UCSD-AML1 (cell line): Measurements from ENCODE around the gene GBP1.
"Not testable (repeated sequence)": the region's sequence is repeated elsewhere in the genome, so short reads cannot be mapped to it uniquely, and the experiment has no call there.

Experiments used
- DNase-seq: peaks from one replicate; lab custom pipeline; 2025; ENCODE audit not compliant: unreplicated experiment; lab: John Stamatoyannopoulos, UW

Gene GBP1, protein sequence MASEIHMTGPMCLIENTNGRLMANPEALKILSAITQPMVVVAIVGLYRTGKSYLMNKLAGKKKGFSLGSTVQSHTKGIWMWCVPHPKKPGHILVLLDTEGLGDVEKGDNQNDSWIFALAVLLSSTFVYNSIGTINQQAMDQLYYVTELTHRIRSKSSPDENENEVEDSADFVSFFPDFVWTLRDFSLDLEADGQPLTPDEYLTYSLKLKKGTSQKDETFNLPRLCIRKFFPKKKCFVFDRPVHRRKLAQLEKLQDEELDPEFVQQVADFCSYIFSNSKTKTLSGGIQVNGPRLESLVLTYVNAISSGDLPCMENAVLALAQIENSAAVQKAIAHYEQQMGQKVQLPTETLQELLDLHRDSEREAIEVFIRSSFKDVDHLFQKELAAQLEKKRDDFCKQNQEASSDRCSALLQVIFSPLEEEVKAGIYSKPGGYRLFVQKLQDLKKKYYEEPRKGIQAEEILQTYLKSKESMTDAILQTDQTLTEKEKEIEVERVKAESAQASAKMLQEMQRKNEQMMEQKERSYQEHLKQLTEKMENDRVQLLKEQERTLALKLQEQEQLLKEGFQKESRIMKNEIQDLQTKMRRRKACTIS

DNA sequence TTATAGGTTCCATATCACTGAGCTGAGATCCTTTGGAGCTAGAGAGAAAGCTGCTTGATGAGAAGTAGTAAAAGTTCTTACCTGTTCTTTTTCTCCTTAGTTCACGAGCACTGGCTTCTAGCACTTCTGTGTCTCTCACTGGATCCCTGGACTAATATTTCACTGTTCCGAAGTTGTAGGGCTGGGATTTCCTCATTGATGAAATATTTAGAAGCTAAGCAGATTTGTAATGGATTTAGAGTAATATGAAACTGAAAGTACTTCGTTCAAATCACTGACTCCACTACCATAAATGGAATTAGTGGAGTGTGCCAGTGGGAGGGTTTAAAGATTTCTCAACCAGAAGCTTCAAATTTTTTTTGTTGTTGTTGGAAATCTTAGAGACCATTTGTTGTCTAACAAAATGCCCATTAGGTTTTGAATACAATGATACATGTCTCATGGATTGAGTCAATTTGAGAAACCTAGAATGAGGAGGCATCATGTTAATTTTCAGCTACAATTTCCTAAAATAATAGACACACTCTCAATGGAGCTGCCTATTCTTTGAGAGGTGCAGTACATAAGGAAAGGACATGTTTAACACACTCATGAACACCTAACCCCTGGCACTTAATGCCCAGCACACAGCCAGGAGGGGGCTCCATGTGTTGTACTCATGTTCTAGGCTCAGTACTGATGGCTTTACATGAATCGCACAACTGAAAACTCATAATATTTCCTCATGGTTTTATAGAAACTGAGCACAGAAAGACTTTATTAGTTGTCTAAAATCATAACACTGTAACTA lies at the start of gene GBP1:
GBP1 (minus strand) TSS at position 130 of the 790 bp plus-strand sequence. CDS start 1,974 bp downstream, outside the sequence.
- no peak for DNase-seq

DNA sequence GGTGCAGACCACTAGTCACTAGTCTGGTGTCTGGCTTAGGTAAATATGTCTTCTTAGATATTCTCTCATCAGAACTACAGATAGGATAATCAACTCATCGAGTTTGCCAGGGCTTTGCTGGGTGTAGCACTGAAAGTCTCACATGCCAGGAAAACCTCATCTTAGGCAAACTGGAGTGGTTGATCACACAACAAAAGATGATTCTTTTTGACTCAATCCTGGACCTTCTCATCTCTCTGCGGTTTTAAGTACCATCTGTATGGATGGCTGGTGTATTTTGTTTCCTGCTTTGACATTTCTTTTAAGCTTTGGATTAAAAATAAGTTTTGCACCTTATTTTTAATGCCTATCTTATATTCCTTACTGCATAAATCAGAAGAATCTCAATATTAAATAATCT lies 49.7 kb upstream of the GBP1 start:
- DNase-seq: no peak

DNA sequence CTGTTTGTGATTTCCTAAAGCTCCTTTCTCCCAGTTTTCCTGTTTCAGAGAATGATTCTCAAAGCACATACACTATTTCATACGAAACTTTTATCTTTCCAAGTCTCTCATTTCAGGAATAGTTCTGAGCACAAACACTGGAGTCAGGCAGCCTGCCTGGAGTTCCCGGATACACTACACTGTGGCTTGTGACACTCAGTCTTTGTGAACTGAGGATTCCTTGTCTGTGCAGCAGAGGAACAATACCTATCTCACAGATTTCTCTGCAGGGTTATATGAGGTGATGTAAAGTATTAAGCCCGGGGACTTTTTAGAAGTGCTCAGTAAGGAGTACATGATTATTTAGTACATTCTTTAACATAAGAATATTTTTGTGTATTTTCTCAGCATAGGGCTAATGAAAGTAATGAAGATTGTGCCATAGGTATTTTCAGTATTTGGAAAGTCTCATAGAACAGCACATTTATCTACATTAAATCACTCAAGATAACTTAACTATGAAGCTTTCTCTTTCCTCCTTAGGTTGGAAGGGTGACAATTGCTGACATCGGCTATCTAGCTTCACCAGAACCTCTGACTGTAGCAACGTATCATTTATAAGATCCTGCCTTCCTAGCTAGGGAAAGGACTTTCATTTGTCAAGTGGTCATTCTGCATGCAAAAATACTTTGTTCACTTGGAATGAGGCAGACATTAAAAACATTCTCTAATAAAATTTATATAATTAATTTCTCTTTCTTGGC lies 48.0 kb upstream of the GBP1 start:
- DNase-seq: no peak

DNA sequence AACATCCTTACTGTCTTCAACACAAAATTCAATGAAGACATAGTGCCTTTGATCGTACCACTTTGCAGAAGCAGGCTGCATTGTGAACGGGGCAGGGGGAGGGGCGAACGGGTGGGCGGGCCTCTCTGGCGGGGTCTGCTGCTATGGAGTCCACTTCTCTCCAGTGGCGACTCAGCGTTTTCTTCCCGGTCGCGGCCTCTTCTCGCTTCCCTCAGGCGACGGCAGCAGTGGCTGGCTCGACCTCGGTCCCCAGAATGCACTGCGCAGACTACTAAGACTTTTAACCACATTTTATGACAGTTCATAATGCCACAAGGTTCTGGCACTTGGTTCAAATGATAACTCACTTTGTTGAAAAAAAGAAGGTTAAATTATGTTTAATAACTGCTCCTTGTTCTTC lies 39.7 kb upstream of the GBP1 start:
- no peak for DNase-seq

DNA sequence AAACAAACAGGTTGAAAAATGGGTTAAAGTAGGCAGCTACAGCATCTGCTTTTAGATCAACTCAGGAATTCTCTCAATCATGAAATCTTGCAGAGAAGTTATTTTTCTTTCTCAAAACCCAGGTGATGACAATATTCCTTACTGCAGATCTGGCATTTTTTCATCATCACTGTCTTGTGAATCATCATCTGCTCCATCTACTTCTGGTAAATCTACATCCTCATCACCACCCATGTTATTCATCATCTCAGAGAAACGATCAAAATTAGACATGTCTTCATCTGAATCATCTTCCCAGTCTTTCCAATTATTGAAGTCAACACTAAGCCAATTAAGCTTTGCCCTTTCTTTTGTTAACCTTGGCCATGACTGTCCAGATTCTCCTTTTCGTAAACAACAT lies 39.1 kb upstream of the GBP1 start:
- no peak for DNase-seq

DNA sequence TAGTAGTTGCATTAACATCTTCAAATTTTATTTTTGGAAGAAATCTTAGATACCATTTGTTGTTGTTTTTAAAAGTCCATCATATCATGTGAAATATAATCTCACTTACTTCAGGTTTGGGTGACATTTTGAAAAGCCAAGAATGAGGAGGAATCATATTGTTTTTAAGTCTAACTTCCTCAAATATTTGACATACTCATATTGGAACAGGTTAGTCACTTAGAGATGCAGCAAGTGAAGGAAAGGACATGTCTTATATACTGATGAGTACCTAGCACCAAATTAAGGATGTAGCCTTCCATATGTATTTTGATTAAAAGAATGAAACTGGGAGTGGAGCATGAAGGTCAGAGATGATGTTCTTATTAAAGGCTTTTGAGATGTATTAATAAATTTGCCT lies 37.0 kb upstream of the GBP1 start:
- DNase-seq: no peak

DNA sequence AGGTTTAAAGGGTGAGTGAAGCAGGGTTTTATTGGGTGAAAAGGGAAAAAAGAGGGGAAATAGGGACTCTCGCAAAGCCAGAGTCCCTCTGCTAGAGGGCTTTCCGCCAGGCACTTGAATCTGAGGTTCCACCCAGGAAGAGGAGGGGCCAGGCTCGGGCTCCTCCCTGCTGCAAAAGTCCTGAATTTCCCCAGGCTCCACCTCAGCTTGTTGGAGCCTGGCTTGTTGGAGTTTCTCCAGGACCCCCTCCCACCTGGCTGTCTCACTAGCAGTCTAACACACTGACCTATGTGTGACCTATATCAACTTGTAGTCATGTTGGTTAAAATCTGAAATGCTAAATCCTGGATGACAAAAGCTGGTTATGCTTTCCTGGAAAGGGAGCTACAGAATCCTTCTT lies 35.4 kb upstream of the GBP1 start:
- no peak for DNase-seq

DNA sequence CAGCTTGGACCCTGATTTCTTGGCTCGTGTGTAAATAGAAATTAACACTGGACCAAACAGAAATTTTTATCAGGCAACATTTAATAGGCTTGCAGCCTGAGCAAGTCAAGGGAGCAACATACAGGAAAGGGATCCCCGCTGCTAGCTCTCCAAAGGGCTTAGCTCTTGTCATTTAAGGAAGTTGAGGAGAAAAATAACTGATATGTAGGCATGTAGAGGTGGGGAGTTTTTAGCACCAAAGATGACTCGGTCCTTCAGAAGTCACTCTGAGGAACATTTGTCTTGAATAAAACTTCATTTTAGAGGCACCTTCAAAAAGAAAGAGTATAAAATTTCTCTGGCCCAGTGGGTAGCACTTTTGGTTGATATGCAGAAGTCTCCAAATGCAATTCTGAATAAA lies 33.8 kb upstream of the GBP1 start:
- DNase-seq: no peak

DNA sequence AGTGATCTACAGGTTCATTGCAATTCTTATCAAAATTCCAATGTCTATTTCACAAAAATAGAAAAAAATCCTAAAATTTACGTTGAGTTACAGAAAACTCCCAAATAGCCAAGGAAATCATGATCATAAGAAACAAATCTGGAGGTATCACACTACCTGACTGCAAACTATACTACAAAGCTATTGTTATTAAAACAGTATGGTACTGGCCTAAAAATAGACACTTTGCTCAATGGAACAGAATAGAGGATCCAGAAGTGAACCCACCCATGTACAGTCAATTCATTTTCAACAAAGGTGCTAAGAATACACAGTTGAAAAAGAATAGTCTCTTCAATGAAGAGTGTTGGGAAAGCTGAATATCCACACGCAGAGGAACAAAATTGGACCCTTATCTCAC lies 30.7 kb upstream of the GBP1 start:
- DNase-seq: no peak

DNA sequence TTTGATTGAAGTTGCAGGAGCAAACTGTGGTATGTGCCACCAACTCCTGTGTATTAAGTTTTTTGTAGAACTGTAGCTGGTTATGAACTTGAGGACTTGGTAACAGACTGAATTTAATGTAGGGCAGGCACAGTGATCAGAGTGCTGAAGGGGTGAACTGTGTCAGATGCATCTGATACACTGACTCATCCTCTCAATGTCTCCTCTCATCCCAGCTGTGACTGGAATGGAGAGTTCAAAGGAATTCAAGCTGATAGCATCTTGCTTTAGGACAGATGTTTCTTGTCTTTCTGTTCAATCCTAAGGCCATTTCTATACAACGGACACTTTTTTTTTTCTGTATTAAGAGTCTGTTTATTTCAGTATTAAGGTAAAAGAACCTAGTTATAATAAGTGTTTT lies 25.0 kb upstream of the GBP1 start:
- DNase-seq: no peak

DNA sequence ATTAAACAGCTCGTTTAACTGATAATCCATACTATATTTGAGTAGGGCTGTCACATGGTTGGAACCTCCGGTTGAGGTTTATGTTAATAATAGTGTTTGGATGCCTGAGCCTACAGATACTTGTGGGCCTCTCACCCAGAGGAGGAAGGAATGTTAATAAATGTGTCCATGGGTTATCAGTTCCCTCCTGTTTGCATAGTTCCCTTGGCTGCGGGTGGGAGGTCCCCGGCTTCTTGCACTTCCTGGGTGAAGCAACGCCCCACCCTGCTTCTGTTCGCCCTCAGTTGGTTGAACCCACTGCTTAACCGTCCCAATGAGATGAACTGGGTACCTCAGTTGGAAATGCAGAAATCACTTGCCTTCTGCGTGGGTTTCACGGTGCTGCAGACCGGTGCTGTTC lies 23.6 kb upstream of the GBP1 start:
- DNase-seq: no peak

DNA sequence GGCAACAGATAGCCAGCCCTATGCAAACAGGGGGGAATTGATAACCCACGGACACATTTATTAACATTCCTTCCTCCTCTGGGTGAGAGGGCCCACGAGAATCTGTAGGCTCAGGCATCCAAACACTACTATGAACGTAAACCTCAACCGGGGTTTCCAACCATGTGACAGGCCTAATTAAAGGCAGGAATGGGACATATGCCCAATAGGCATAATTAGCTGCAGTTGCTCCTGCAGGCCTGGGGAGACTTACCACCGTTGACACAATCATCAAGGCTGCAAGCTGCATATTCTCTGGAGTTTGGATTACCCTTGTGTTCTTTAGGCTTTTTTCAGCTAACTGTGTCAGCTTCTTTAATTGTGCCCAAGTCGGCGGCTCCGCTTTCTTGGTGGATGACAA lies 22.2 kb upstream of the GBP1 start:
- no peak for DNase-seq

DNA sequence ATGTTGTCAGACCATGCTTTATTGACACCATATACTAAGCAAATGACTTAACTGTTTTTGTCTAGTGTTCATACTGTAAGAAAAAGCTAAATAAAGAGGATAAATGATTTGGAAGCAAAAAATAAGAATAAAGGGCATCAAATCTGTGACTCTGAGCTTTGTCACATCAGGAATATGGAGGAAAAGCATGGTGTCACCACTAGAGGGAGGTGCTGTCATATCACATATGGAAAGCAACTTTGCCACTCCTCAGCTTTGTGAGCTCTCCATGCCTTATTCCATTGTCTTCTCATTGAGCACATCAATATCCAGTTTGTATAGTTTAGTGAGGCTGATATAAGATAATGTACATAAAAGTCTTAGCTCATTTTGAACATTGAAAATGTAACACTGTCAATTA lies 20.8 kb upstream of the GBP1 start:
- DNase-seq: no peak

DNA sequence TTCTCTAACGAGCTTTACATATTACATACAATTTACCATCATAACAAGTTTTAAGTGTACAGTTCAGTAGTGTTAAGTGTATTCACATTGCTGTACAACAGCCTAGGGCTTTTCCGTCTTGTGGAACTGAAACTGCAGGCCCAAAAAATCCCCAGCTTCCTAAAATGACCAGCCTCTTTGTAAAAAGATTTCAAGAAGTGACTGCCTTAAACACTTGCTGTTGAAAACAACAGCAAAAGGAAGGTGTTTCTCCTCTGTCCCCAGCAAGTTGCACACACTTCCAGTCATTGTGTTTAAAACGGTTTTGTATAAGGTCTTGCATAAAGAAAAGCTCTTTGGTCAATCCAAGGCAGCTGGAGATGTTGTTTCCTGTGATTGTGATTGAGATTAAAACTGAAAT lies 16.0 kb upstream of the GBP1 start:
- DNase-seq: no peak

DNA sequence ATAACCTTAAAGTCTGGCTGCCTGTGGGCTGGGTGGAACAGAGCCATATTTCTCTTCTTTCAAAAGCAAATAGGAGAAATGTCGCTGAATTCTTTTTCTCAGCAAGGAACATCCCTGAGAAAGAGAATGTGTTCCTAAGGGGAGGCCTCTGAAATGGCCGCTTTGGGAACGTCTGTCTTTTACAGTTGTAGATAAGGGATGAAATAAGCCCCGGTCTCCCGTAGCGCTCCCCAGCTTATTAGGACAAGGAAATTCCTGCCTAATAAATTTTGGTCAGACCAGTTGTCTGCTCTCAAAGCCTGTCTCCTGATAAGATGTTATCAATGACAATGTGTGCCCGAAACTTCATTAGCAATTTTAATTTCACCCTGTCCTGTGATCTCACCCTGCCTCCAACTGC lies 15.1 kb upstream of the GBP1 start:
- not testable (repeated sequence) for DNase-seq

DNA sequence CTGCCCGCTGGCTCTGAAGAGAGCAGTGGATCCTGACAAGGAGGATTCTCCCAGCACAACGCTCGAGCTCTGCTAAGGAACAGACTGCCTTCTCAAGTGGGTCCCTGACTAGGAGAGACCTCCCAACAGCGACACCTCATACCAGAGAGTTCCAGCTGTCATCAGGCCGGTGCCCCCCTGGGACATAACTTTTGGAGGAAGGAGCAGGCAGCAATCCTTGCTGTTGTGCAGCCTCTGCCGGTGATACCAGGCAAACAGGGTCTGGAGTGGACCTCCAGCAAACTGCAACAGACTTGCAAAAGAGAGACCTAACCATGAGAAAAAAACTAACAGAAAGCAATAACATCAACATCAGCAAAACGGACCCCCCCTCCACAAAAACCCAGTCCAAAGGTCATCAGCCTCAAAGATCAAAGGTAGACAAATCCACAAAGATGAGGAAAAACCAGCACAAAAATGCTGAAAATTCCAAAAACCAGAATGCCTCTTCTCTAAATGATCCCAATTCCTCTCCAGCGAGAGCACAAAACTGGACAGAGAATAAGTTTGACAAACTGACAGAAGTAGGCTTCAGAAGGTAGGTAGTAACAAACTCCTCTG lies 7.6 kb upstream of the GBP1 start:
- not testable (repeated sequence) for DNase-seq

DNA sequence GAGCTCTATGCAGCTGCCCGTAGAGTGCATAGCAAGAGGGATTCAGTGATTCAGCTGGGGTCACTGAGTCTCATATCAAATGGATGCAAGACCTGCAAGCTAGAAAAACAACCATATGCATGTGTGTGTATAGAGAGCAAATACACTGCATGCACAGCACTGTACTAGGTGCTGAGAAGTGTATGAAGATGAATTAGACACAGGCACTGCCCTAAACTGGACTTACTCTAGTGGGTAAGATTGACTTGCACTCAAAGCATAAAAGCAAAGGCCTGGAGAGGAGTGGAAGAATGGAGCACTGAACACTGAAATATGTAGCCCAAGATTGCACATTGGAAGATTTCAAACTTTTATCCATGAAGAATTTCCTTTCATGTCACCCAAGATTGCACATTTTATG lies 5.5 kb upstream of the GBP1 start:
- DNase-seq: no peak

DNA sequence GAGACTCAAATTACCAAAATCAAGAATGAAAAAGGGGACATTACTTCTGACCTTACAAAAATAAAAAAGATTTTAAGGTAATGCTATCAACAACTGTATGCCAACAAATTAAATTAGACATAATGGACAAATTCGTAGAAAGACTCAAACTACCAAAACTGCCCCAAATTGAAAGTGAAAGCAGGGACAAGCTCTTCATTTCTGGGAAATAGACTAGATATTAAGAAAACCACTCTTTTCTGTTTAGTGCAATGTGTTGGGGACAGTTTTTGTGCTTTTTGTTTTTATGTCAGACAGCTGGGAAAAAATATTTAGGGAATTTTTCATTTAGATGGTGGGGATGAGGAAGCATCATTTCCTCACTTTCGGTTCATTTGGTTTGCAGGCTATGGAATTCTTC lies 4.9 kb upstream of the GBP1 start:
- no peak for DNase-seq

DNA sequence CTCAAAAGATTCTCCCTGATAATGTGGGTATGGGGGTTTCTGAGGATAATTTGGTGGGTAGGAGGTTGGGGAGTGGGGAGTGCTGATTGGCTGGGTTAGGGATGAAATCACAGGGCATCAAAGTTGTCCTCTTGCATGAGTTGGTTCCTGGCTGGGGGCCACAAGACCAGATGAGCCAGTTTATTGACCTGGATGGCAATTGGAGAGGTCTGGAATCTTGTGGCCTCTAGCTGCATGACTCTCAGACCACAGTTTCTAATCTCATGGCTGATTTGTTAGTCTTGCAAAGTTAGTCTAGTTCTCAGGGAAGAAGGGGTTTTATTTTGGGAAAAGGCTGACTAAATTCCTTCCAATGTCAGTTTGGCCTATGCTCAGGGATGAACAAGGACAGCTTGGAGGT lies 3.3 kb upstream of the GBP1 start:
- no peak for DNase-seq

DNA sequence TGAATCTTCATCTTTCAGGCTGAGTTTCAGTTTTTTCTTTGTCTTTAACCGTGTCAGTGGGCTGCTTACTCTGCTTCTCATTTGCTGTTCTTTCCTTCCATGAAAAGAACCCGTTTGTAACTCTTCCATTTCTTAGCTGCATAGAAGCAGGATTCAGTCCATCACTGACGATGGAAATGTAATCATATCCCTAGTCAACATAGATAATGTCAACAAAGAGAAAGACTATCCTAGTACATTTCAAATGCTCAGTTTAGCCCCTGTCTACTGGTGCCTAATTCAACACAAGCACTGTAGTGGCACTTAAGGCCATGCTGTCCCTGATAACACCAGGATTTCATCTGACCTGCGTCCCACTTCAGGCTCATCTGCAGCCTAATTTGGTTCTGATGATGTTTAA lies 376 bp downstream of the GBP1 start:
- DNase-seq: no peak

DNA sequence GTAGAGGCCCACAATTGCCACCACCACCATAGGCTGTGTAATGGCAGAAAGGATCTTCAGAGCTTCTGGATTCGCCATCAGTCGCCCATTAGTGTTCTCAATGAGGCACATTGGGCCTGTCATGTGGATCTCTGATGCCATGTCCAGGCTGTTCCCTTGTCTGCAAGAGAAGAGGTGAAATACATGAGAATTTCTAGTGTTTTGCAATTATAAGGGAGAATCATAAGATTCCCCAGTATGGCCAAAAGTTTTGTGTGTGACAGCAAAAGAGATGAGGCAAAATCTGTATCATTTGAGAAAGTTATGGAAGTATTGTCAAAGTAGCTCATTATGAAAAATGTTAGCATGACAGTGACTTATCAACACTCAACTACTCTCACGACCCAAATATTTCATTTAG lies 1.9 kb downstream of the GBP1 start:
- DNase-seq: no peak
